Measurements from ENCODE around the gene SLC12A8. TPM values are rescaled to one million over a fixed set of nuclear protein-coding genes. Genes with fewer than 3 reads are reported as not detected.

SLC12A8 gene
- total and polyA plus RNA-seq, 10 of the 15 experiments (the other 5 are each of a cell fraction or from before 2014, with no cell fraction given), result 2.5 to 71.6 (median 50.1) TPM

DNA sequence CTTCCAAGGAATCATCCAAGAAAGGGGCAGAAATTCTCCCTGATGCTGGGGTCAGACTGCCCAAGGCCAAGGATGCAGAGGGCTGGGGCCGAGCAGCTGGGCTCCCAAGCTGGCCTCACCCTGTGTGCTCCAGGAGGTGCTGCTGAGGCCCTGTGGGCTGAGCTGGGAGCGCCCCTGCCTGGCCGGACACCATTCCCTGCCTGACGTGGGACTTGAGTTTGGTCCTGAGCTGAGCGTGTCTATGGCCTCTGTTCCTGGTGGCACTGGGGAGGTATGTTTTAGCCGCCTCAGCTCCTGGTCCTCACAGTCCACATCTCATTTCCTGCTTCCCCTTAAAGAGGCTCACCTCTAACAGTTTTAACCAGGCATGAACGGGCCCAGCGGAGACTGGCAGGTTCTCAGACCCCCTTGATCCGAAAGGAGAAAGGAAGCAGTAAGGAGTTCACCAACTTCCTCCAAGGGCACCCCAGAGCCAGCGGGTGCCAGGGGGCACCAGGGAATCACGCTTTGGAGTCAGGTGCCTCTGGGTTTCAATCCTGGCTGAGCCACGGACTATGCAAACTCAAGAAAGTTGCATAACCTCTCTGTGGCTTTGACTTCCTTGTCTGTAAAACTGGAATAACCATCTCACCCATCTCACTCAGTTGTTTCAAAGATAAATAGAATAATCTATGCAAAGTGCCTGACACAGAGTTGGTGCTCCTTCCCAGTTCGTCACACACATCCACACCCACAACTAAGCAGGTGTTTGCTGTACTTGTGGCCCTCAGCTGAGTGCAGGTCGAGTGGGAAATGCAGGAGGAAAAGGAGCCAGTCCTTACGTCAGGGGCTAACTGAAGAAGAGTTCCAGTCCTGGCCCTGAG lies 48.6 kb downstream of the SLC12A8 start (continued):
- TF ChIP-seq, protein P1, sequence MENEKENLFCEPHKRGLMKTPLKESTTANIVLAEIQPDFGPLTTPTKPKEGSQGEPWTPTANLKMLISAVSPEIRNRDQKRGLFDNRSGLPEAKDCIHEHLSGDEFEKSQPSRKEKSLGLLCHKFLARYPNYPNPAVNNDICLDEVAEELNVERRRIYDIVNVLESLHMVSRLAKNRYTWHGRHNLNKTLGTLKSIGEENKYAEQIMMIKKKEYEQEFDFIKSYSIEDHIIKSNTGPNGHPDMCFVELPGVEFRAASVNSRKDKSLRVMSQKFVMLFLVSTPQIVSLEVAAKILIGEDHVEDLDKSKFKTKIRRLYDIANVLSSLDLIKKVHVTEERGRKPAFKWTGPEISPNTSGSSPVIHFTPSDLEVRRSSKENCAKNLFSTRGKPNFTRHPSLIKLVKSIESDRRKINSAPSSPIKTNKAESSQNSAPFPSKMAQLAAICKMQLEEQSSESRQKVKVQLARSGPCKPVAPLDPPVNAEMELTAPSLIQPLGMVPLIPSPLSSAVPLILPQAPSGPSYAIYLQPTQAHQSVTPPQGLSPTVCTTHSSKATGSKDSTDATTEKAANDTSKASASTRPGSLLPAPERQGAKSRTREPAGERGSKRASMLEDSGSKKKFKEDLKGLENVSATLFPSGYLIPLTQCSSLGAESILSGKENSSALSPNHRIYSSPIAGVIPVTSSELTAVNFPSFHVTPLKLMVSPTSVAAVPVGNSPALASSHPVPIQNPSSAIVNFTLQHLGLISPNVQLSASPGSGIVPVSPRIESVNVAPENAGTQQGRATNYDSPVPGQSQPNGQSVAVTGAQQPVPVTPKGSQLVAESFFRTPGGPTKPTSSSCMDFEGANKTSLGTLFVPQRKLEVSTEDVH (IDR thresholded peaks at IDR 0.05; ENCODE audit: low read depth, partially characterized antibody), result no peak
- no peak for TF ChIP-seq ATF7 (IDR thresholded peaks at IDR 0.05; ENCODE audit: low read depth)
- no peak for TF ChIP-seq SMAD1 (IDR thresholded peaks at IDR 0.05; ENCODE audit: low read depth, partially characterized antibody)
- TF ChIP-seq SREBF2 (IDR thresholded peaks at IDR 0.05; ENCODE audit: low read length), result no peak
- no peak for TF ChIP-seq NR2C1 (IDR thresholded peaks at IDR 0.05)
- TF ChIP-seq BRCA1 (IDR thresholded peaks at IDR 0.05; ENCODE audit: low read depth, low read length), result no peak
- peak; percentile 57 for TF ChIP-seq RUNX3 (IDR thresholded peaks at IDR 0.05; ENCODE audit: low read length)
- TF ChIP-seq ZNF217 (IDR thresholded peaks at IDR 0.05), result no peak
- 0 out of 2 replicates have a peak, but pooled peaks have one; percentile 15 for TF ChIP-seq IKZF1 (conservative IDR thresholded peaks at IDR 0.05)
- no peak for TF ChIP-seq RAD51 (IDR thresholded peaks at IDR 0.05)
